Panc1 (cell line): Measurements from ENCODE around the gene UBXN6. TPM values are rescaled to one million over a fixed set of nuclear protein-coding genes. Genes with fewer than 3 reads are reported as not detected.

Experiments
- ATAC-seq: fragments of 200-7000 bp; cut with Tn5 transposase; 2 replicates; pipeline ENCODE4 v1.9.1; 2020; ENCODE audit warnings: mild to moderate bottlenecking, moderate library complexity
- BruUV-seq: library from RNA; stranded (reverse); fragments of 400-500 nt; replicated peaks from 2 replicates; lab custom pipeline; 2021; lab: Mats Ljungman, UMichigan
- CTCF ChIA-PET: fragments of 300-600 bp; sonication (Branson Sonifier 250); formaldehyde crosslinking; loops from one replicate; lab custom pipeline; 2022; ENCODE audit warnings: antibody characterized with exemption; lab: Charles Lee
- POLR2A ChIA-PET: fragments of 300-600 bp; sonication (Branson Sonifier 250); formaldehyde crosslinking; loops from one replicate; lab custom pipeline; 2022; ENCODE audit warnings: antibody characterized with exemption; lab: Charles Lee
- DNase-seq: peaks from one replicate; pipeline ENCODE4 v3.0.0-alpha.2; 2010; ENCODE audit warnings: low read depth, low spot score
- H3K27ac ChIP-seq: 2 replicates; pipeline ENCODE4 v1.5.1; 2011; ENCODE audit warnings: mild to moderate bottlenecking, low read length, inconsistent platforms
- H3K27me3 ChIP-seq: fragments of 200-500 bp; sonication (Bioruptor generic); 2 replicates; pipeline ENCODE4 v1.6.0; 2014; ENCODE audit warnings: low read length, inconsistent platforms; ENCODE audit not compliant: control insufficient read depth, insufficient read depth
- H3K36me3 ChIP-seq: fragments of 200-500 bp; sonication (Bioruptor generic); 2 replicates; pipeline ENCODE4 v1.5.1; 2014; ENCODE audit warnings: inconsistent platforms, mild to moderate bottlenecking, low read length, moderate library complexity; ENCODE audit not compliant: control insufficient read depth, insufficient read depth
- H3K4me1 ChIP-seq: 2 replicates; pipeline ENCODE4 v1.5.1; 2011; ENCODE audit warnings: inconsistent platforms, mild to moderate bottlenecking, low read length, moderate library complexity; ENCODE audit not compliant: control insufficient read depth, insufficient read depth
- H3K4me3 ChIP-seq, 2 experiments: 2 replicates each; pipeline ENCODE4 v1.5.1; 2011 to 2012; ENCODE audit warnings: low read depth in 2 of 2, low read length in 2 of 2, mild to moderate bottlenecking in 2 of 2, inconsistent platforms in 1 of 2, moderate library complexity in 1 of 2
- H3K9me3 ChIP-seq: fragments of 200-500 bp; sonication (Bioruptor generic); 2 replicates; pipeline ENCODE4 v1.5.1; 2014; ENCODE audit warnings: low read depth, mild to moderate bottlenecking, inconsistent platforms, low read length, moderate library complexity; ENCODE audit not compliant: control insufficient read depth, insufficient read depth
- POLR2AphosphoS5 ChIP-seq: IDR thresholded peaks from 2 replicates; pipeline ENCODE4 v1.6.1; 2012; ENCODE audit warnings: mild to moderate bottlenecking, low read depth, low read length, moderate library complexity
- SIN3A ChIP-seq: IDR thresholded peaks from 2 replicates; pipeline ENCODE4 v1.6.1; 2012; ENCODE audit warnings: low read depth, mild to moderate bottlenecking, low read length, moderate library complexity, borderline replicate concordance; ENCODE audit not compliant: insufficient read depth
- TCF7L2 ChIP-seq: IDR thresholded peaks from 2 replicates; pipeline ENCODE4 v1.6.1; 2011; ENCODE audit warnings: mild to moderate bottlenecking, low read depth, low read length, inconsistent platforms
- in situ Hi-C: cut with HindIII; loops from 2 replicates; pipeline ENCODE4 v1.10.0; 2016; ENCODE audit warnings: low sequenced_read_pairs, low pct_unique_long_range_greater_than_20kb
- intact Hi-C: fragments of 100-400 bp; cut with micrococcal nuclease; formaldehyde crosslinking; loops from one replicate; pipeline ENCODE4 v1.10.0; 2022; ENCODE audit not compliant: unreplicated experiment
- total RNA-seq: library from RNA; stranded (reverse); gene quantifications from one replicate; pipeline ENCODE4 v1.2.1, GENCODE V29; 2021; ENCODE audit not compliant: unreplicated experiment
- TF ChIP-seq, protein P1 (sequence below): fragments of 450-650 bp; IDR thresholded peaks from 2 replicates; pipeline ENCODE4 v1.5.1; 2017; ENCODE audit warnings: mild to moderate bottlenecking
- TF ChIP-seq, protein P2 (sequence below), 2 experiments: IDR thresholded peaks; 2 replicates each; pipeline ENCODE4 v1.6.1; 2011 to 2012; ENCODE audit warnings: low read depth in 2 of 2, control low read depth in 1 of 2, low read length in 1 of 2, mild to moderate bottlenecking in 1 of 2, moderate library complexity in 1 of 2; ENCODE audit not compliant: insufficient read depth in 1 of 2

The UBXN6 gene
- total RNA-seq, 1 experiment from 2014 or later = 55.6 TPM

DNA sequence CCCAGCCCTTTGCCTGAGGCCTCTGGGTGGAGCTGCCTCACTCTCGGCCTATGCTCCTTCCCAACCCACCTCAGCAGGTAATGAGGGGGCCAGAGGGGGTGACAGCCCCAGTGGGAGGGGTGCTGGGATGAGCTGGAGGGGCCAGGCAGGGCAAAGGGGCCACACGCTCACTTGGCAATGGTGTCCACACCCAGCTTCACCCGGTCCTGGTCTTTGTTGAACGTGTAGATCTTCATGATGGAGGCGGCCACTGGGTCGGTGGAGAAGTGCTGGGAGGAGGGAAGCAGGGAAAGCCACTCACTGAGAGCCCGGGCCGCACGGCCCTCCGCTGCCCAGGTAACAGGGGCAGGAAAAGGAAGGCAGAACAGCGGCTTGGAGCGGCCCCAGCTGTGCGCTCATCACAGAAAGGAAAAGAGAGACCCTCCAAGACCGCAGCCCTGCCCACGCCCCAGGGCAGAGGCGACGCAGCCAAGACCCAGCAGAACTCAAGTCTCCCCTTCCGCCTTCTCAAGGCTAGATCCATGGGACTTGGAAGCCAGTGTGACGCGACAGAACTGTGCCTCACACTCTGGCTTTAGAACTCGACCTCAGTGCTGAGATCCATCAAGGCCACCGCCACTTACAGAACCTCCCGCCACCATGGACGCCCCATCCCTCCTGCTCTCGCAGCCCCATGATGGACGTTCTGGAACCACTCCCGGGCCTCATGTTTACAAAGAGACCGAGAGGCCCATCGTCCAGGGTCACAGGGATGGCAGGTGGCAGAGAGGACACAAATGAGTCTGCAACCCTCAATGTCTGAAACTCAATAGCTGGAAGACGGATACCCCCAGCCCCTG lies 9.2 kb downstream of the UBXN6 start:
- no TSS peak for BruUV-seq
- CTCF ChIA-PET = interaction anchor here (0.5 kb wide), 1 partner anchor 14 kb away, joined by 3 read pairs; no protein-coding TSS in a partner anchor
- Histone ChIP-seq H3K4me1 (no peaks in the 10 kb centered on the region), H3K36me3 (no peaks in the 10 kb centered on the region), H3K4me3 (no peak overlapping the region), H3K9me3 (no peaks in the 10 kb centered on the region), H3K27me3 (no peaks in the 10 kb centered on the region), H3K27ac (no peak overlapping the region)
- intact Hi-C loops = no loop called here
- no peak for DNase-seq
- in situ Hi-C loops = no loop called here
- POLR2A ChIA-PET = no interaction called here
- no peak for ATAC-seq
- TF ChIP-seq POLR2AphosphoS5 = no peak
- TF ChIP-seq, protein P1, sequence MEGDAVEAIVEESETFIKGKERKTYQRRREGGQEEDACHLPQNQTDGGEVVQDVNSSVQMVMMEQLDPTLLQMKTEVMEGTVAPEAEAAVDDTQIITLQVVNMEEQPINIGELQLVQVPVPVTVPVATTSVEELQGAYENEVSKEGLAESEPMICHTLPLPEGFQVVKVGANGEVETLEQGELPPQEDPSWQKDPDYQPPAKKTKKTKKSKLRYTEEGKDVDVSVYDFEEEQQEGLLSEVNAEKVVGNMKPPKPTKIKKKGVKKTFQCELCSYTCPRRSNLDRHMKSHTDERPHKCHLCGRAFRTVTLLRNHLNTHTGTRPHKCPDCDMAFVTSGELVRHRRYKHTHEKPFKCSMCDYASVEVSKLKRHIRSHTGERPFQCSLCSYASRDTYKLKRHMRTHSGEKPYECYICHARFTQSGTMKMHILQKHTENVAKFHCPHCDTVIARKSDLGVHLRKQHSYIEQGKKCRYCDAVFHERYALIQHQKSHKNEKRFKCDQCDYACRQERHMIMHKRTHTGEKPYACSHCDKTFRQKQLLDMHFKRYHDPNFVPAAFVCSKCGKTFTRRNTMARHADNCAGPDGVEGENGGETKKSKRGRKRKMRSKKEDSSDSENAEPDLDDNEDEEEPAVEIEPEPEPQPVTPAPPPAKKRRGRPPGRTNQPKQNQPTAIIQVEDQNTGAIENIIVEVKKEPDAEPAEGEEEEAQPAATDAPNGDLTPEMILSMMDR = no peak
- TF ChIP-seq, protein P2, sequence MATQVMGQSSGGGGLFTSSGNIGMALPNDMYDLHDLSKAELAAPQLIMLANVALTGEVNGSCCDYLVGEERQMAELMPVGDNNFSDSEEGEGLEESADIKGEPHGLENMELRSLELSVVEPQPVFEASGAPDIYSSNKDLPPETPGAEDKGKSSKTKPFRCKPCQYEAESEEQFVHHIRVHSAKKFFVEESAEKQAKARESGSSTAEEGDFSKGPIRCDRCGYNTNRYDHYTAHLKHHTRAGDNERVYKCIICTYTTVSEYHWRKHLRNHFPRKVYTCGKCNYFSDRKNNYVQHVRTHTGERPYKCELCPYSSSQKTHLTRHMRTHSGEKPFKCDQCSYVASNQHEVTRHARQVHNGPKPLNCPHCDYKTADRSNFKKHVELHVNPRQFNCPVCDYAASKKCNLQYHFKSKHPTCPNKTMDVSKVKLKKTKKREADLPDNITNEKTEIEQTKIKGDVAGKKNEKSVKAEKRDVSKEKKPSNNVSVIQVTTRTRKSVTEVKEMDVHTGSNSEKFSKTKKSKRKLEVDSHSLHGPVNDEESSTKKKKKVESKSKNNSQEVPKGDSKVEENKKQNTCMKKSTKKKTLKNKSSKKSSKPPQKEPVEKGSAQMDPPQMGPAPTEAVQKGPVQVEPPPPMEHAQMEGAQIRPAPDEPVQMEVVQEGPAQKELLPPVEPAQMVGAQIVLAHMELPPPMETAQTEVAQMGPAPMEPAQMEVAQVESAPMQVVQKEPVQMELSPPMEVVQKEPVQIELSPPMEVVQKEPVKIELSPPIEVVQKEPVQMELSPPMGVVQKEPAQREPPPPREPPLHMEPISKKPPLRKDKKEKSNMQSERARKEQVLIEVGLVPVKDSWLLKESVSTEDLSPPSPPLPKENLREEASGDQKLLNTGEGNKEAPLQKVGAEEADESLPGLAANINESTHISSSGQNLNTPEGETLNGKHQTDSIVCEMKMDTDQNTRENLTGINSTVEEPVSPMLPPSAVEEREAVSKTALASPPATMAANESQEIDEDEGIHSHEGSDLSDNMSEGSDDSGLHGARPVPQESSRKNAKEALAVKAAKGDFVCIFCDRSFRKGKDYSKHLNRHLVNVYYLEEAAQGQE (IDR thresholded peaks at IDR 0.05; ENCODE audit: insufficient read depth in 1 of 2, low read depth in 2 of 2, low read length in 1 of 2) = no peak
- TF ChIP-seq SIN3A = no peak
- no peak for TF ChIP-seq TCF7L2

DNA sequence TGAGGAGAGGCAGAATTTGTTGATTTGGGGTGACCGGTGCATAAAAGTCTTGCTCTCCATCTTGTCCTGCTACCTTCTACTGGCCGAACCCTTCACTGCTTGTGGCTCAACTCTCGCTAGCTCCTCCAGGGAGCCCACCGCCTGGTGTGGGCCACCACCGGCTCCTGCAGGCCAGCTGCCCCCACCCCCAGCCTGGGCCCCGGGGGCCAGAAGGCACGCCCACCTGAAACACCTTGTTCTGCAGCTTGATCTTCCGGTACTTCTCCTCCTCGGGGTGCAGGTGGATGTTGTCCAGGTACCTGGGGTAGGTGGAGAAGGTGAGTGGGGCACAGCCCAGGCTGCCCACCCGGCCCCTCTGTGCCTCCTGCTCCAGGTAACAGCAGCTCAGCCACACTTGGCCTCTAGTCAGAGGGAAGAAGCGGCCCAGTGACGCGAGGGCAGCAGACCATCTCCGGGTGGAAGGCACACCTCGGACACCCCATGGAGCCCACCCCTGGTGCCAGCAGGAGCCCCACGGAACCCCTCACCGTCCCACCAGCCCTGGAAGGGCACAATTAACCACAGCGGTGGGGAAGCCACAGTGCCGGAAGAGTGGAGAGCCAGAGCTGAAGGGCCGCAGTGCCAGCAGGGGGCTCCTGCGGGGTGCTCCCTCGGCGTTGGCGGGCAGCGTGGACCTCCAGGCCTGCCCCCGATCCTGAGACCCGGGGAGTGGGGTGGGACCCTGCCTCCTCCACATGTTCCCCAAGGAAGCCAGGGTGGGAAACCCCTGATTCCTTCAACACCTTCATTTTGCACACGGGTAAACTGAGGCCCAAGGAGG lies 10.1 kb downstream of the UBXN6 start:
- no TSS peak for BruUV-seq
- H3K27ac ChIP-seq = no peak overlapping the region
- intact Hi-C loops = no loop called here
- H3K9me3 ChIP-seq = no peaks in the 10 kb centered on the region
- H3K4me3 ChIP-seq = no peak overlapping the region
- no peak for ATAC-seq
- no peaks in the 10 kb centered on the region for H3K4me1 ChIP-seq
- POLR2A ChIA-PET = no interaction called here
- in situ Hi-C loops = no loop called here
- H3K36me3 ChIP-seq = no peaks in the 10 kb centered on the region
- DNase-seq = no peak
- no peaks in the 10 kb centered on the region for H3K27me3 ChIP-seq
- no peak for TF ChIP-seq SIN3A
- TF ChIP-seq, protein P1 = no peak
- CTCF ChIA-PET = no interaction called here
